ENCODE measurements around the gene PPIE.

DNA sequence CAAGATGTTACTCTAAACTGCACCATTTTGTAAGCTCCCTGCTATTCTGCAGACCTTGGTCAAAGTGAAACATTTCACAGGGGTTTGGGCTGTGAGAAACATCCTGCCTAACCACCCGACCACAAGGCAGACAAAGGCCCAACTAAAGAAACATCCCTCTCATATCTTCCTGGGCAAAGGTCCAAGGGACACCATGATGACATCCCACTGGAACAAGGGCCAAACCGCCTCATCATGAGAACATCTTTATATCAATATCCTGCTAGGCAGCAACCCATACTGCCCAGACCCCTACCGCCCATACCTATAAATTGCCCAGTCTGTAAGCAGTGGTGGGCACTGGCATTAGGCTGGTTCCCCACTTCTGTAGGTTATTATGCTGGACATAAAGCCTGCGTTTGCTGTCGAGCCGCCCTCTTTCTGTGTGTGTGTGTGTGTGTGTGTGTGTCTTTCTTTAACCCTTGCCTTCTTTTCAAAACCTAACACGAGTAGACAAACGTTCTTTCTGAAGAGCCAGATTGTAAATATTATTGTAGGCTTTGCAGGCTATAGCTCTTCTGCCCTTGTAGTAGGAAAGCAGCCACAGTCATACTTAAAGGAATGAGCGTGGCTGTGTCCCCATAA is 1.0 kb upstream of the PPIE start:
- TF ChIP-seq, protein P1, sequence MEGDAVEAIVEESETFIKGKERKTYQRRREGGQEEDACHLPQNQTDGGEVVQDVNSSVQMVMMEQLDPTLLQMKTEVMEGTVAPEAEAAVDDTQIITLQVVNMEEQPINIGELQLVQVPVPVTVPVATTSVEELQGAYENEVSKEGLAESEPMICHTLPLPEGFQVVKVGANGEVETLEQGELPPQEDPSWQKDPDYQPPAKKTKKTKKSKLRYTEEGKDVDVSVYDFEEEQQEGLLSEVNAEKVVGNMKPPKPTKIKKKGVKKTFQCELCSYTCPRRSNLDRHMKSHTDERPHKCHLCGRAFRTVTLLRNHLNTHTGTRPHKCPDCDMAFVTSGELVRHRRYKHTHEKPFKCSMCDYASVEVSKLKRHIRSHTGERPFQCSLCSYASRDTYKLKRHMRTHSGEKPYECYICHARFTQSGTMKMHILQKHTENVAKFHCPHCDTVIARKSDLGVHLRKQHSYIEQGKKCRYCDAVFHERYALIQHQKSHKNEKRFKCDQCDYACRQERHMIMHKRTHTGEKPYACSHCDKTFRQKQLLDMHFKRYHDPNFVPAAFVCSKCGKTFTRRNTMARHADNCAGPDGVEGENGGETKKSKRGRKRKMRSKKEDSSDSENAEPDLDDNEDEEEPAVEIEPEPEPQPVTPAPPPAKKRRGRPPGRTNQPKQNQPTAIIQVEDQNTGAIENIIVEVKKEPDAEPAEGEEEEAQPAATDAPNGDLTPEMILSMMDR (IDR thresholded peaks at IDR 0.05) = no peak
- TF ChIP-seq, protein P2, sequence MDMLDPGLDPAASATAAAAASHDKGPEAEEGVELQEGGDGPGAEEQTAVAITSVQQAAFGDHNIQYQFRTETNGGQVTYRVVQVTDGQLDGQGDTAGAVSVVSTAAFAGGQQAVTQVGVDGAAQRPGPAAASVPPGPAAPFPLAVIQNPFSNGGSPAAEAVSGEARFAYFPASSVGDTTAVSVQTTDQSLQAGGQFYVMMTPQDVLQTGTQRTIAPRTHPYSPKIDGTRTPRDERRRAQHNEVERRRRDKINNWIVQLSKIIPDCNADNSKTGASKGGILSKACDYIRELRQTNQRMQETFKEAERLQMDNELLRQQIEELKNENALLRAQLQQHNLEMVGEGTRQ (IDR thresholded peaks at IDR 0.05; ENCODE audit: borderline replicate concordance, low read depth, low read length) = no peak
- TF ChIP-seq NFIC (IDR thresholded peaks at IDR 0.05; ENCODE audit: borderline replicate concordance) (no peak), NRF1 (IDR thresholded peaks at IDR 0.05; ENCODE audit: low read depth, low read length) (no peak), CHD2 (IDR thresholded peaks at IDR 0.05; ENCODE audit: low read length, partially characterized antibody) (no peak)
- TF ChIP-seq, protein P3, sequence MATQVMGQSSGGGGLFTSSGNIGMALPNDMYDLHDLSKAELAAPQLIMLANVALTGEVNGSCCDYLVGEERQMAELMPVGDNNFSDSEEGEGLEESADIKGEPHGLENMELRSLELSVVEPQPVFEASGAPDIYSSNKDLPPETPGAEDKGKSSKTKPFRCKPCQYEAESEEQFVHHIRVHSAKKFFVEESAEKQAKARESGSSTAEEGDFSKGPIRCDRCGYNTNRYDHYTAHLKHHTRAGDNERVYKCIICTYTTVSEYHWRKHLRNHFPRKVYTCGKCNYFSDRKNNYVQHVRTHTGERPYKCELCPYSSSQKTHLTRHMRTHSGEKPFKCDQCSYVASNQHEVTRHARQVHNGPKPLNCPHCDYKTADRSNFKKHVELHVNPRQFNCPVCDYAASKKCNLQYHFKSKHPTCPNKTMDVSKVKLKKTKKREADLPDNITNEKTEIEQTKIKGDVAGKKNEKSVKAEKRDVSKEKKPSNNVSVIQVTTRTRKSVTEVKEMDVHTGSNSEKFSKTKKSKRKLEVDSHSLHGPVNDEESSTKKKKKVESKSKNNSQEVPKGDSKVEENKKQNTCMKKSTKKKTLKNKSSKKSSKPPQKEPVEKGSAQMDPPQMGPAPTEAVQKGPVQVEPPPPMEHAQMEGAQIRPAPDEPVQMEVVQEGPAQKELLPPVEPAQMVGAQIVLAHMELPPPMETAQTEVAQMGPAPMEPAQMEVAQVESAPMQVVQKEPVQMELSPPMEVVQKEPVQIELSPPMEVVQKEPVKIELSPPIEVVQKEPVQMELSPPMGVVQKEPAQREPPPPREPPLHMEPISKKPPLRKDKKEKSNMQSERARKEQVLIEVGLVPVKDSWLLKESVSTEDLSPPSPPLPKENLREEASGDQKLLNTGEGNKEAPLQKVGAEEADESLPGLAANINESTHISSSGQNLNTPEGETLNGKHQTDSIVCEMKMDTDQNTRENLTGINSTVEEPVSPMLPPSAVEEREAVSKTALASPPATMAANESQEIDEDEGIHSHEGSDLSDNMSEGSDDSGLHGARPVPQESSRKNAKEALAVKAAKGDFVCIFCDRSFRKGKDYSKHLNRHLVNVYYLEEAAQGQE (IDR thresholded peaks at IDR 0.05; ENCODE audit: low read depth, low read length) = no peak

Data from SK-N-SH (cell line).